GM11168 (cell line): ENCODE measurements around the gene NFE2L1.
"Not testable (repeated sequence)": the region's sequence is repeated elsewhere in the genome, so short reads cannot be mapped to it uniquely, and the experiment has no call there.

ENCODE experiments used
- in situ Hi-C: fragments of 300-500 bp; cut with MboI; formaldehyde crosslinking; loops from one replicate; pipeline ENCODE4 v1.12.0; 2022; ENCODE audit warnings: low sequenced_read_pairs; ENCODE audit not compliant: unreplicated experiment

NFE2L1 gene

GRCh38 chr17:48047741-48048383 is at the start of gene NFE2L1:
Gene NFE2L1 (plus strand): TSS chr17:48048359. CDS start chr17:48051119, 2,760 bp downstream.
- in situ Hi-C loops, result no loop called here

- in situ Hi-C loops, result no loop called here
These were observed 48.6 kb upstream of the NFE2L1 start for GRCh38 chr17:47999582-47999981.

GRCh38 chr17:48001197-48001596 is 47.0 kb upstream of the NFE2L1 start:
- in situ Hi-C loops, result no loop called here

- in situ Hi-C loops, result not testable (repeated sequence)
These were observed 46.5 kb upstream of the NFE2L1 start for GRCh38 chr17:48001657-48002056.

GRCh38 chr17:48002266-48002915 is 45.8 kb upstream of the NFE2L1 start:
- in situ Hi-C loops, result no loop called here

- in situ Hi-C loops, result no loop called here
These were observed 45.2 kb upstream of the NFE2L1 start for GRCh38 chr17:48002916-48003416.

- in situ Hi-C loops, result no loop called here
These were observed 44.6 kb upstream of the NFE2L1 start for GRCh38 chr17:48003417-48004151.

- in situ Hi-C loops, result no loop called here
These were observed 43.2 kb upstream of the NFE2L1 start for GRCh38 chr17:48004983-48005382.

- in situ Hi-C loops, result no loop called here
These were observed 41.0 kb upstream of the NFE2L1 start for GRCh38 chr17:48006936-48007709.

- in situ Hi-C loops, result loop anchor here (5.0 kb wide), 1 partner anchor 33 kb away; no protein-coding TSS in a partner anchor
These were observed 38.0 kb upstream of the NFE2L1 start for GRCh38 chr17:48010193-48010592.

GRCh38 chr17:48011405-48012150 is 36.6 kb upstream of the NFE2L1 start:
- in situ Hi-C loops, result loop anchor here (5.0 kb wide), 1 partner anchor 34 kb away; no protein-coding TSS in a partner anchor

- in situ Hi-C loops, result loop anchor here (5.0 kb wide), 1 partner anchor 35 kb away; no protein-coding TSS in a partner anchor
These were observed 36.0 kb upstream of the NFE2L1 start for GRCh38 chr17:48012151-48012520.

GRCh38 chr17:48012654-48013053 is 35.5 kb upstream of the NFE2L1 start:
- in situ Hi-C loops, result loop anchor here (5.0 kb wide), 1 partner anchor 35 kb away; no protein-coding TSS in a partner anchor

- in situ Hi-C loops, result loop anchor here (5.0 kb wide), 1 partner anchor 37 kb away; no protein-coding TSS in a partner anchor
These were observed 34.1 kb upstream of the NFE2L1 start for GRCh38 chr17:48013876-48014594.

GRCh38 chr17:48014595-48015111 is 33.5 kb upstream of the NFE2L1 start:
- in situ Hi-C loops, result loop anchor here (5.0 kb wide), 1 partner anchor 37 kb away; no protein-coding TSS in a partner anchor

GRCh38 chr17:48016112-48016511 is 32.0 kb upstream of the NFE2L1 start:
- in situ Hi-C loops, result no loop called here

GRCh38 chr17:48017817-48018158 is 30.4 kb upstream of the NFE2L1 start:
- in situ Hi-C loops, result not testable (repeated sequence)

- in situ Hi-C loops, result no loop called here
These were observed 26.2 kb upstream of the NFE2L1 start for GRCh38 chr17:48021934-48022333.

GRCh38 chr17:48022901-48023300 is 25.3 kb upstream of the NFE2L1 start:
- in situ Hi-C loops, result no loop called here
